ENCODE results near the gene ERG. TPM values are rescaled to one million over a fixed set of nuclear protein-coding genes. Genes with fewer than 3 reads are reported as not detected.

The ERG gene
- total RNA-seq, 2 donors from 2014 or later, result 16.1 to 27.2 TPM

- intact Hi-C loops (cut with DNase I), result loop anchor here in 1 of 2 donors (10.0 kb wide), 1 partner anchor 110 kb away; the partner anchor contains the start of gene ERG
- DNase-seq, result no peak
- no peak for ATAC-seq
Measured at GRCh38 chr21:38384675-38385426, 113.4 kb downstream of the ERG start.

GRCh38 chr21:38384238-38384560 lies 114.1 kb downstream of the ERG start:
- ATAC-seq (no peak), DNase-seq (no peak)
- intact Hi-C loops (cut with DNase I), result loop anchor here in 1 of 2 donors (10.0 kb wide), 1 partner anchor 111 kb away; the partner anchor contains the start of gene ERG

DNA sequence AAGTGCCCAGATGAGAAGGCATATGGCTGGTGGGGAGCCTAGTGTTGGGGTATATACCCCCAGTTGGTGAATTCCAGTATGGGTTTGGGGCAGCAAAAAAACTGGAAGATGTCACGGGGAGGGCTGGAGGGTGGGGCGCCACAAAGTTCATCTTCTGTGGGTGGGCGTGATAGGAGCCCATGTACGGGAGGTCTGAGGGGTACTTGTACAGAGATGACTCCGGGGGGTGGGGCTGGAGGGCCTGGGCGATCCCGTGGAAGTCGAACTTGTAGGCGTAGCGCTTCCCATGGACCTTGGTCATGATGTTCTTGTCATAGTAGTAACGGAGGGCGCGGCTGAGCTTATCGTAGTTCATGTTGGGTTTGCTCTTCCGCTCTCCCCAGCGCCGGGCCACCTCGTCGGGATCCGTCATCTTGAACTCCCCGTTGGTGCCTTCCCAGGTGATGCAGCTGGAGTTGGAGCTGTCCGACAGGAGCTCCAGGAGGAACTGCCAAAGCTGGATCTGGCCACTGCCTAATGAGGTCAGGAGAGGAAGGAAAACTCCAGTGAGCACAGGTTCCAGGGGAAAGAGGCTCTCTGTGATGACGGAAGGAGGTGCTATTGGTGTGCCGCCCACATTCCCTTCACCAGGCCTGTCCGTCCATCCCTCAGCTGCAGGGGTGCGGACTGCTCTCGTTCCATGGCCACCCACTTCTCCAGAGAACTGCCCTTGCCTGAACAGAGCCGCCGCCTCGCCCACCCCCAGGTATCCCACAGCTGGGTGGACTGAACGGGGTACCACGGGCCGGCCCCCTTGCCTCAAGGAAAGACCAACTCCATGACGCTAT lies 114.7 kb downstream of the ERG start:
- intact Hi-C loops (cut with DNase I), result loop anchor here in 1 of 2 donors (10.0 kb wide), 1 partner anchor 111 kb away; the partner anchor contains the start of gene ERG
- DNase-seq, result no peak
- no peak for ATAC-seq

GRCh38 chr21:38380481-38381137 lies 117.7 kb downstream of the ERG start:
- ATAC-seq (no peak), DNase-seq (no peak)
- intact Hi-C loops (cut with DNase I), result loop anchor here in 1 of 2 donors (10.0 kb wide), 1 partner anchor 114 kb away; the partner anchor contains the start of gene ERG

- no peak for DNase-seq
- intact Hi-C loops (cut with DNase I), result no loop called here
- no peak for ATAC-seq
Measured at GRCh38 chr21:38379147-38379546, 119.1 kb downstream of the ERG start.

DNA sequence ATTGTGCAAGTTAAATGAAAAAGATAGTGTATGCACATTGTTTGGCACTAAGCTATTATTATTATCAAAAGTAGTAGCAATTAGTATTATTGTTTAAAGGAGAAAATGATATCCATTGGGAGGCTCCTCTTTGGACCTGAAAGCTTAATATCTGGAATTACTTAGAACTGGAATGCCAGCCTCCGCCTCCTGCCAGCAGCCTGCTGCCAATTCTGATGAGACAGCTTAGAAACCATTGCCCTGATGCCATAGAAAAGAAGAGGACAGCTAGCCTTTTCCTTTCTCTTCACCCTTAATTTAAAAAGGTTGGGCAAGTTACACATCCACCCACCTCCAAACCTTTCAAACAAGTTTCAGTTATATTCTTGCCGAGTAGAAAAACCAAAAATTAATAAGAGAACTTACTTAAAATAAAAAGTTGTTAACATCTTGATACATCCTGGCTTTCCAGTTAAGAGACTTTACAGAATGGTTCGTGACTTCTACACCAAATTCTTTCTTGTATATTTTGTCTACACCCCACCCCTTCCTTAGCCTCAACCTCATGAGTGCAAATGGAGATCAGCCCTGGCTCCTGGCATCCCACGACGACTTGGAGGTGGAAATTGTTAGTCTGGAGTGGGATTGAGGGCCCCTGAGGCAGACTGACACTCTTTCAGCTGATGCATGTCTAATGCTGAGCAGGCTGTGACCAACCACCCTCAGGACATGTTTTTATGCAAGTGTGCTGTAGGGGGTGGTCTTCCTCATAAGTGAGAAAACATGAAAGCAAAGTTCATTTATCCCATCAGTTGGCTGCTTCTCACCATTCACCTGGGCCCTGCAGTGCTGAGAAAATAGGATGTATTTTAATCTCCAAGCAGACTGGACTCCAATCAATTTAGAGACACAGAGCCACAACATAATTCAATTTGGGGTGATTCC lies 120.8 kb downstream of the ERG start:
- DNase-seq (no peak), ATAC-seq (no peak)
- intact Hi-C loops (cut with DNase I), result no loop called here

DNA sequence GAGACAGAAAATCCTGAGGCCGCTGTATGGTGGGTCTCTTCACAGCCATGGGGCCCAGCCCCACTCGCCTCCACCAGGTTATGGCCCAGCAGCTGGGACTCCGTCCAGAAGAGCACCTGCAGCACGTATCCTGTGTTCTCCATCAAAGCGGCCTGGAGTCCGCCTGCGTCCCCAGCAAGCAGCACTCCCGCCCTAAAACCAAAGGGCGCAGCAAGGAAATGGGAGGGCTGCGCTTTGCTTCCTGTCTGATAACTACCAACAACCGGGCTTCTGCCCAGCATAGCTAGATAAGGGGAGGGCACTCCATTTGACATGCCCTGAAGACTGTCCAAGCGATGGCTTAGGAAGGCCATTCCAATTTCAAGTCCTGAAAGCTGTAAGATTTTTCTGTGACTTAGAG lies 121.6 kb downstream of the ERG start:
- DNase-seq (peak; percentile 63), ATAC-seq (peak; percentile 73 to 84)
- intact Hi-C loops (cut with DNase I), result no loop called here

DNA sequence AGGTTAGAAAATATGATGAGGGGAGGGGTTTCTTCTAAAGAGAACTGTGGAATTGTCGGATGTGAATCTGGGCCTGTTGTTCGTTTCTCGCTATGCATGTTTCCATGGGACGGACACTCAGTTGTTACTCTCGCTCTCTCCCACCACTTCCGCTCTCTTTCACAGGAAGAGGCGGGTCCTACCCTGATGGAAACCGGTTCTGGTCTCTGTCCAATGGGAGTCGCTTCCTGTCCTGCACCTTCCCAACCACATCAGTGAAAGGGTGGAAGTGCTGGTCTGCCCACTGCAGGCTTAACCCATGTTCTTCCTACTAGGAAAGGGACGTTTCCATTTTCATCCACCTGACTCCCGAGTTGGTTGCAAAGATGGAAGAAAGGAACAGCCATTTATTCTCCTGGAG lies 122.0 kb downstream of the ERG start:
- ATAC-seq (peak; percentile 61 to 67), DNase-seq (peak; percentile 51)
- intact Hi-C loops (cut with DNase I), result no loop called here

DNA sequence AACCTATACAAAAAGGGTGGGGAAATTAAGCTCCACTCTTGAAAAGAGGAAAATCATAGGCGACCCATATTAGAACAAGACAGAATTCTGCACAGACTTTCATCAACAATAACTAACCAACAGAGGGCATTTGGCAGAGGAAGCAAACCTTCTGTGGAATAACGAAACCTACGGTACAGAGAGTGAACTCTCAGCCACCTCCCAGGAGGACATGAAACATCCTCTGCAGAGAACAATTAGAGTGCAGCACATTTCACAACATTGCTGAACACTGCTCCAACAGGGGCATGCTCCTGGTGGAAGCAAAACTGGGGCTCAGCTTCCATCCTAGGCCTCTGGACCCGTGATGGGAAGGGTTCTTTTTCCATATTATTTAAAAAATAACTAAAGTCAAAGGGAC lies 130.6 kb downstream of the ERG start:
- ATAC-seq (no peak), DNase-seq (no peak)
- intact Hi-C loops (cut with DNase I), result no loop called here

- intact Hi-C loops (cut with DNase I), result no loop called here
- DNase-seq (no peak), ATAC-seq (no peak)
Measured at GRCh38 chr21:38365521-38365920, 132.8 kb downstream of the ERG start.

DNA sequence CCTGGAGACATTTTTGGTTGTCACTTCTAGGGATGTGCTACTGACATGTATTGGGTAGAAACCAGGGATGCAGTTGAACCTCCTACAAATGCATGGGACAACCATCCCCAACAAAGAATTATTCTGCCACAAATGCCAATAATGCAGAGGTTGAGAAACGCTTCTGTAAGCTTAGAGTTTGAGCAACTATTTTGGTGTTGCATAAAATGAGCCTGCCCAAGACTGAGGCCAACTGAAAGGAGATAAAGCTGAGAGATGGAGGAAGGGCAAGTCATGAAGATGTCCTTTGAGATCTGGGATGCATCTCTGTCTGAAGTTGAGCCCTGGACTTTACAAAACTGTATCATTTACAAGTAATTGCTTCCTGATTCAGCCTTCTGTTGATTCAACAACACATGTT lies 134.6 kb downstream of the ERG start:
- intact Hi-C loops (cut with DNase I), result no loop called here
- ATAC-seq, result no peak
- no peak for DNase-seq

DNA sequence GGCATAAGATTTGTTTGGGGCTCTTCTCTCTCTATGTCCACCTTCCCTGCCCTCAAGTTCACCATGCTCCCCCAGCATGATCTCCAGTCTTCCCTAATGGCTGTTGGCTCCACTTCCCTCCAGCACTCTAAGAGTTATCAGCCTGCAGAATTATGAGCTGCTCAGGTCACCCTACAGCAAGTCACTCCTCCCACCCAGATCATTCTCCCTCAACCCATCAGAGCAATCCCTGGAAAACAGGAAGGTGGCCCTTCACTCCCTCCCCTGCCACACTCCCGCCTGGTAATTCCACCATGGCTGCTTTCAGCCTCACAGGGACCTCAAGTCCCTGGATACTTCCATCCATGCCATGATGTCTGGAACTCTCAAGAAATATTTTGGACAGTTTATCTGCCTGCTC lies 137.0 kb downstream of the ERG start:
- no peak for ATAC-seq
- intact Hi-C loops (cut with DNase I), result no loop called here
- DNase-seq, result no peak

- DNase-seq (no peak), ATAC-seq (no peak)
- intact Hi-C loops (cut with DNase I), result loop anchor here (5.0 to 10.0 kb wide), 3 partner anchors 648 to 685 kb away; no protein-coding TSS in a partner anchor
Measured at GRCh38 chr21:38359835-38360234, 138.4 kb downstream of the ERG start.

- intact Hi-C loops (cut with DNase I), result loop anchor here (5.0 to 10.0 kb wide), 3 partner anchors 647 to 684 kb away; no protein-coding TSS in a partner anchor
- DNase-seq, result no peak
- no peak for ATAC-seq
Measured at GRCh38 chr21:38359090-38359489, 139.2 kb downstream of the ERG start.

GRCh38 chr21:38358666-38359065 lies 139.6 kb downstream of the ERG start:
- DNase-seq (no peak), ATAC-seq (no peak)
- intact Hi-C loops (cut with DNase I), result loop anchor here (5.0 to 10.0 kb wide), 3 partner anchors 646 to 684 kb away; no protein-coding TSS in a partner anchor

DNA sequence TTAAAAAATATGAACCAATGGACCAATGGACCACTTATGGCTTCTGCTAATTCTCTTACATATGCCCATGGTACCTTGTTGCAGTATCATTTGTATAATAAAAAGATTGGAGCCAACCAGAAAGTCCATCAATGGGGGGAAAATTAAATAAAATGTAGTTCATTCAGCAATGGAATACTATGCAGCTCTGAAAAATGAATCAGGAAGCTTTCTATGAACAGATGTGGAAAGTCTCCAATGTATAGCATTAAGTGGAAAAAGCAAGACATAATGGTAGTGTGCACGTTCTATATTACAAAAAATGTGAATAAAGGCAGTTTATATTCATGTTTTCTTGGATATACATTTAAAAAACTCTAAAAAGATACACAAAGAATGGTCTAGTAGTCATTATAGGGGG lies 140.2 kb downstream of the ERG start:
- DNase-seq (no peak), ATAC-seq (no peak)
- intact Hi-C loops (cut with DNase I), result loop anchor here (5.0 to 10.0 kb wide), 3 partner anchors 646 to 683 kb away; no protein-coding TSS in a partner anchor

GRCh38 chr21:38356883-38357625 lies 141.2 kb downstream of the ERG start:
- DNase-seq (no peak), ATAC-seq (no peak)
- intact Hi-C loops (cut with DNase I), result loop anchor here (5.0 to 10.0 kb wide), 3 partner anchors 645 to 682 kb away; no protein-coding TSS in a partner anchor

Measured in left cardiac atrium (tissue), 4 donors.